Astrocyte (in vitro differentiated cells and primary cell): ENCODE results near the gene THADA. TPM values are rescaled to one million over a fixed set of nuclear protein-coding genes. Genes with fewer than 3 reads are reported as not detected.

Experiments
- DNase-seq: peaks from one replicate; pipeline ENCODE4 v3.0.0-alpha.2; 2010; ENCODE audit warnings: low read depth
- FAIRE-seq: peaks from 2 replicates; lab custom pipeline; 2011; peaks lifted over from hg19 to GRCh38; lab: Jason Lieb, UNC
- H2AFZ ChIP-seq: 2 replicates; pipeline ENCODE4 v1.6.0; 2012; ENCODE audit warnings: low read depth, low read length, inconsistent platforms
- H3K27ac ChIP-seq: 2 replicates; pipeline ENCODE4 v1.5.1; 2011; ENCODE audit warnings: low read depth, low read length, inconsistent platforms
- H3K27me3 ChIP-seq: 2 replicates; pipeline ENCODE4 v1.6.0; 2011; ENCODE audit warnings: low read length, inconsistent platforms; ENCODE audit not compliant: insufficient read depth
- H3K36me3 ChIP-seq: 2 replicates; pipeline ENCODE4 v1.5.1; 2011; ENCODE audit warnings: low read length, inconsistent platforms; ENCODE audit not compliant: insufficient read depth
- H3K4me1 ChIP-seq: 2 replicates; pipeline ENCODE4 v1.5.1; 2011; ENCODE audit warnings: low read length, inconsistent platforms; ENCODE audit not compliant: insufficient read depth
- H3K4me2 ChIP-seq: 2 replicates; pipeline ENCODE4 v1.6.0; 2012; ENCODE audit warnings: low read length, inconsistent platforms
- H3K4me3 ChIP-seq: 2 replicates; pipeline ENCODE4 v1.5.1; 2011; ENCODE audit warnings: low read depth, mild to moderate bottlenecking, low read length, inconsistent platforms; ENCODE audit not compliant: insufficient read depth
- H3K79me2 ChIP-seq: 2 replicates; pipeline ENCODE4 v1.6.0; 2012; ENCODE audit warnings: mild to moderate bottlenecking, low read length, inconsistent platforms; ENCODE audit not compliant: insufficient read depth
- H3K9ac ChIP-seq: 2 replicates; pipeline ENCODE4 v1.6.0; 2012; ENCODE audit warnings: mild to moderate bottlenecking, low read length, inconsistent platforms
- H3K9me3 ChIP-seq: 2 replicates; pipeline ENCODE4 v1.5.1; 2012; ENCODE audit warnings: low read depth, mild to moderate bottlenecking, low read length, inconsistent platforms; ENCODE audit not compliant: insufficient read depth
- H4K20me1 ChIP-seq: 2 replicates; pipeline ENCODE4 v1.6.0; 2012; ENCODE audit warnings: low read length, inconsistent platforms; ENCODE audit not compliant: insufficient read depth
- H3K27ac Mint-ChIP-seq: one replicate; pipeline ENCODE4 v1.8.0; 2021; ENCODE audit warnings: mild to moderate bottlenecking, mixed read lengths; ENCODE audit not compliant: unreplicated experiment
- H3K27me3 Mint-ChIP-seq: one replicate; pipeline ENCODE4 v1.8.0; 2021; ENCODE audit warnings: low read depth, mixed read lengths; ENCODE audit not compliant: unreplicated experiment
- H3K36me3 Mint-ChIP-seq: one replicate; pipeline ENCODE4 v1.8.0; 2021; ENCODE audit warnings: low read depth, mixed read lengths; ENCODE audit not compliant: unreplicated experiment
- H3K4me1 Mint-ChIP-seq: one replicate; pipeline ENCODE4 v1.8.0; 2021; ENCODE audit warnings: low read depth, mixed read lengths; ENCODE audit not compliant: unreplicated experiment
- H3K4me3 Mint-ChIP-seq: one replicate; pipeline ENCODE4 v1.8.0; 2021; ENCODE audit warnings: mild to moderate bottlenecking, moderate library complexity, mixed read lengths; ENCODE audit not compliant: unreplicated experiment
- H3K9me3 Mint-ChIP-seq: one replicate; pipeline ENCODE4 v1.8.0; 2021; ENCODE audit warnings: mild to moderate bottlenecking, mixed read lengths; ENCODE audit not compliant: unreplicated experiment
- EZH2 ChIP-seq: IDR thresholded peaks from 2 replicates; pipeline ENCODE4 v1.6.1; 2012; ENCODE audit warnings: mild to moderate bottlenecking, low read length, inconsistent platforms; ENCODE audit not compliant: insufficient read depth
- total RNA-seq: library from RNA; stranded (reverse); gene quantifications from 2 replicates; pipeline ENCODE4 v1.2.1, GENCODE V29; 2021
- TF ChIP-seq, protein P1 (sequence below): IDR thresholded peaks from 2 replicates; pipeline ENCODE4 v1.5.1; 2011; ENCODE audit warnings: low read depth, mild to moderate bottlenecking, inconsistent platforms, low read length, moderate library complexity; ENCODE audit not compliant: insufficient read depth

Gene THADA
- total RNA-seq, 1 donor from 2014 or later: 16.2 TPM

DNA sequence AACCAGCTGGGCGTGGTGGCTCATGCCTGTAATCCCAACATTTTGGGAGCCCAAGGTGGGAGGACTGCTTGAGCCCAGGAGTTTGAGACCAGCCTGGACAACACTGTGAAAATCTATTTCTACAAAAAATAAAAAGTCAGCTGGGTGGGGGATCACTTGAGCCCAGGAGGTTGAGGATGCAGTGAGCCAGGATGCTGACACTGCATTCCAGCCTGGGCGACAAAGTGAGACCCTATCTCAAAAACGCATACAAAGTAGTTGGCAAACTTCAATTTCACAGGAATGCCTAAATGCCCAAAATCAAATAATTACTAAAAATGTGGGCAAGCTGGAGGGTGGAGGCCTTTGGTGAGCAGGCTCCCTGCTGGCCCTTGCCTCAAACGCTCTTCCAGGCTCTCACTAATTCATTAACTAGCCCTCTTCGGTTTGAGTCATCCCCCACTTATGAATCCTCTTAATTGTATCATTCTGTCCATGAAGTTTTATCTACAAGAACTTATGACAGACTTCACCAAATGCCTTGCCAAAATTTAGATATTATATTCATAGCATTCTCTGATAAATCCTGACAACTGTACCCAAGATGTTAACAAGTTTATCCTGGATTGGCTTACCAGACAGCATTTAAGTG, 300.8 kb downstream of the THADA start:
- peaks cover 12% of the 10 kb centered on the region for H3K36me3 Mint-ChIP-seq
- H3K27me3 Mint-ChIP-seq: no peaks in the 10 kb centered on the region
- H3K4me2 ChIP-seq: no peak overlapping the region
- DNase-seq: no peak
- H3K9me3 Mint-ChIP-seq: peaks cover 4% of the 10 kb centered on the region
- H3K27ac Mint-ChIP-seq: peak overlapping the region; percentile 95
- H2AFZ ChIP-seq: no peak overlapping the region
- H3K79me2 ChIP-seq: no peaks in the 10 kb centered on the region
- H3K4me1 Mint-ChIP-seq: peaks cover 22% of the 10 kb centered on the region
- no peak overlapping the region for H3K4me3 Mint-ChIP-seq
- peaks cover 14% of the 10 kb centered on the region for H3K4me1 ChIP-seq
- no peak for TF ChIP-seq EZH2
- TF ChIP-seq, protein P1, sequence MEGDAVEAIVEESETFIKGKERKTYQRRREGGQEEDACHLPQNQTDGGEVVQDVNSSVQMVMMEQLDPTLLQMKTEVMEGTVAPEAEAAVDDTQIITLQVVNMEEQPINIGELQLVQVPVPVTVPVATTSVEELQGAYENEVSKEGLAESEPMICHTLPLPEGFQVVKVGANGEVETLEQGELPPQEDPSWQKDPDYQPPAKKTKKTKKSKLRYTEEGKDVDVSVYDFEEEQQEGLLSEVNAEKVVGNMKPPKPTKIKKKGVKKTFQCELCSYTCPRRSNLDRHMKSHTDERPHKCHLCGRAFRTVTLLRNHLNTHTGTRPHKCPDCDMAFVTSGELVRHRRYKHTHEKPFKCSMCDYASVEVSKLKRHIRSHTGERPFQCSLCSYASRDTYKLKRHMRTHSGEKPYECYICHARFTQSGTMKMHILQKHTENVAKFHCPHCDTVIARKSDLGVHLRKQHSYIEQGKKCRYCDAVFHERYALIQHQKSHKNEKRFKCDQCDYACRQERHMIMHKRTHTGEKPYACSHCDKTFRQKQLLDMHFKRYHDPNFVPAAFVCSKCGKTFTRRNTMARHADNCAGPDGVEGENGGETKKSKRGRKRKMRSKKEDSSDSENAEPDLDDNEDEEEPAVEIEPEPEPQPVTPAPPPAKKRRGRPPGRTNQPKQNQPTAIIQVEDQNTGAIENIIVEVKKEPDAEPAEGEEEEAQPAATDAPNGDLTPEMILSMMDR: no peak
- H3K36me3 ChIP-seq: no peaks in the 10 kb centered on the region
- H3K9ac ChIP-seq: no peak overlapping the region
- H4K20me1 ChIP-seq: no peaks in the 10 kb centered on the region
- no peak overlapping the region for H3K27ac ChIP-seq
- no peak overlapping the region for H3K4me3 ChIP-seq
- no peaks in the 10 kb centered on the region for H3K9me3 ChIP-seq
- no peaks in the 10 kb centered on the region for H3K27me3 ChIP-seq
- no peak for FAIRE-seq

- peaks cover 14% of the 10 kb centered on the region for H3K36me3 Mint-ChIP-seq
- H3K4me2 ChIP-seq: peak overlapping the region; percentile 51
- peak overlapping the region; percentile 59 for H3K27ac ChIP-seq
- no peaks in the 10 kb centered on the region for H3K27me3 ChIP-seq
- no peaks in the 10 kb centered on the region for H4K20me1 ChIP-seq
- H3K9me3 ChIP-seq: no peaks in the 10 kb centered on the region
- H3K4me1 Mint-ChIP-seq: peaks cover 22% of the 10 kb centered on the region
- no peaks in the 10 kb centered on the region for H3K36me3 ChIP-seq
- no peak overlapping the region for H2AFZ ChIP-seq
- no peaks in the 10 kb centered on the region for H3K79me2 ChIP-seq
- H3K4me3 ChIP-seq: no peak overlapping the region
- H3K4me1 ChIP-seq: peaks cover 14% of the 10 kb centered on the region
- peak overlapping the region; percentile 95 for H3K27ac Mint-ChIP-seq
- peaks cover 6% of the 10 kb centered on the region for H3K9me3 Mint-ChIP-seq
- TF ChIP-seq, protein P1: no peak
- no peak for TF ChIP-seq EZH2
- peak; percentile 99 for DNase-seq
- peak; percentile 47 for FAIRE-seq
- H3K27me3 Mint-ChIP-seq: no peaks in the 10 kb centered on the region
- H3K4me3 Mint-ChIP-seq: peak overlapping the region; percentile 18
- H3K9ac ChIP-seq: peak overlapping the region; percentile 11
These were observed 301.8 kb downstream of the THADA start for GRCh38 chr2:43293744-43294695.
